GM13976 (cell line): ENCODE measurements around the gene RASGRF1.

Source experiments
- DNase-seq: peaks from one replicate; pipeline ENCODE4 v3.0.0; 2012; ENCODE audit warnings: low spot score
- in situ Hi-C: fragments of 300-500 bp; cut with MboI; formaldehyde crosslinking; loops from one replicate; pipeline ENCODE4 v1.12.0; 2022; ENCODE audit warnings: low sequenced_read_pairs, mixed read lengths, inconsistent platforms; ENCODE audit not compliant: unreplicated experiment
- TF ChIP-seq, protein P1 (sequence below): IDR thresholded peaks from 2 replicates; pipeline ENCODE4 v1.5.1; 2012; ENCODE audit warnings: borderline replicate concordance, mild to moderate bottlenecking; ENCODE audit not compliant: insufficient read depth; ENCODE audit errors: extremely low read depth, missing control alignments, control extremely low read depth

Gene RASGRF1

DNA sequence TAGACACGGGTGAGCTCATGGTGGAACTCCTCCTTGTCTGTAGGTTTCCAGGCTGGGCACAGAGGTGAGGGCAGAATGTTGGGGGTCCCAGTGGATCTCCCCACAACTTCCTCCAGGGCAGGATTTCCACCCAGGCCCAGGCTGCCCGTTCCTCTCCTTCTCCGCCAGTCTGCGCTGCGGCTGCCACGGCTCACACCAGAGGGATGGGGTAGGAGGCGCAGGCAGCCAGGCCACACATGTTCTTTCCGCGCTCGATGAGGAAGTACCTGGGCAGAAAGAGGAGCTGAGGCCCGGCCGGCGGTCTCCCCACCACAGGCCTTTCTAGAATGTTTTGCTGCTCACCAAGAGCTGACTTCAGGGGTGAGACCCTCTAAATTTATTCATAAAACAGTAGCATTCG lies 168.6 kb downstream of the RASGRF1 start:
- in situ Hi-C loops = loop anchor here (5.0 kb wide), 1 partner anchor 105 kb away; no protein-coding TSS in a partner anchor
- no peak for DNase-seq
- TF ChIP-seq, protein P1, sequence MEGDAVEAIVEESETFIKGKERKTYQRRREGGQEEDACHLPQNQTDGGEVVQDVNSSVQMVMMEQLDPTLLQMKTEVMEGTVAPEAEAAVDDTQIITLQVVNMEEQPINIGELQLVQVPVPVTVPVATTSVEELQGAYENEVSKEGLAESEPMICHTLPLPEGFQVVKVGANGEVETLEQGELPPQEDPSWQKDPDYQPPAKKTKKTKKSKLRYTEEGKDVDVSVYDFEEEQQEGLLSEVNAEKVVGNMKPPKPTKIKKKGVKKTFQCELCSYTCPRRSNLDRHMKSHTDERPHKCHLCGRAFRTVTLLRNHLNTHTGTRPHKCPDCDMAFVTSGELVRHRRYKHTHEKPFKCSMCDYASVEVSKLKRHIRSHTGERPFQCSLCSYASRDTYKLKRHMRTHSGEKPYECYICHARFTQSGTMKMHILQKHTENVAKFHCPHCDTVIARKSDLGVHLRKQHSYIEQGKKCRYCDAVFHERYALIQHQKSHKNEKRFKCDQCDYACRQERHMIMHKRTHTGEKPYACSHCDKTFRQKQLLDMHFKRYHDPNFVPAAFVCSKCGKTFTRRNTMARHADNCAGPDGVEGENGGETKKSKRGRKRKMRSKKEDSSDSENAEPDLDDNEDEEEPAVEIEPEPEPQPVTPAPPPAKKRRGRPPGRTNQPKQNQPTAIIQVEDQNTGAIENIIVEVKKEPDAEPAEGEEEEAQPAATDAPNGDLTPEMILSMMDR = no peak

DNA sequence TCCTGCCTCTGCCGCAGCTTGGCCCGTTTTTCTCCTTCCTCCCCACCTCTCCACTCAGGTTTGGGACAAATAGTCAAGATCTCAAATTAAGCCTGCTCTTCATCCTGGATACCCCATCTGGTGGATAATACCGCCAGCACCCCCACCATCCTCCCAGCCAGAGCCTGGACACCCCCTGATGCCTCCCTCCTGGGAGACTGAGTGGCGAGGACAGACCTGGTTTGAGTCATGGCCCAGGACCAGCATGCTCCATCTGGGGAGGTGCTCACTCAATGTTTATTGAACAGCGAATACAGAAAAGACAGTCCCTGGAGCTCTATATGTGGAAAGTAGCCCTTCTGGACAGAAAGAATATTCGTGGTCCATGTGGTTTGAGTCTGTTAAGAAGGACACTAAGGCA lies 169.1 kb downstream of the RASGRF1 start:
- DNase-seq = no peak
- TF ChIP-seq, protein P1 = no peak
- in situ Hi-C loops = loop anchor here (5.0 kb wide), 1 partner anchor 106 kb away; no protein-coding TSS in a partner anchor

- in situ Hi-C loops = no loop called here
- no peak for DNase-seq
- TF ChIP-seq, protein P1 = no peak
Observed at GRCh38 chr15:78917888-78918287, 172.7 kb downstream of the RASGRF1 start.

- TF ChIP-seq, protein P1 = no peak
- DNase-seq = no peak
- in situ Hi-C loops = no loop called here
Observed at GRCh38 chr15:78916088-78916487, 174.5 kb downstream of the RASGRF1 start.

DNA sequence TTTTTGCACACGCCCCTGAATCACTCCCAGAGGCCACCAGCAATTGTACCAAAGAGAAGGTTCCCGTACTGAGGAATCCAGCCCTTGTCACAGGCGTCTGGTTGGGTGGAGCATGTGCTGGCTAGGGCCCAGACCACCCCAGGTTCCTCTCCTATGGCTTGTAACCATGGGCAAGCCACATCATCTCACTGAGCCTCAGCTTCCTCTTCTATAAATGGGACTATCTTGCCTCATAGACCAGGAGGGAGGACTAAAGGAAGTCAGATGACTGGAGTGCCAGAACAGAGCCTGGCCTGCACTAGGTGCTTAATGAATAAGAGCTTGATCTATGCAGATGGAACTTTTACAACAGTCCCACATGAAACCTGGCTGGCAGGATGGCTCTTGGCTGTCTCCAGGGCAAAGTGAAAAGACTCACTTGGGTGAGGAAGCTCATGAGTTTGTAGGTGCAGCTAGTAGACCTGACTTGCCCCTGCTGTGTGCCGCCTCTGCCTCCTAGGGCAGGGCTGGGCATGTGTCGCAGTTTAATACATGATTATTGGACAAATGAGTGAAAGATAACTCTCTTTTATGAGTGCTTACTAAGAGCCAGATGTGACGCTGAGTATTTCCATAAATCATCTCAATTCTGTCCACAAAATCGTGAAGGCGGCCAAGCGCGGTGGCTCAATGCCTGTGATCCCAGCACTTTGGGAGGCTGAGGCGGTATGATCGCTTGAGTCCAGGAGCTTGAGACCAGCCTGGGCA lies 175.1 kb downstream of the RASGRF1 start:
- DNase-seq = no peak
- TF ChIP-seq, protein P1 = no peak
- in situ Hi-C loops = no loop called here

DNA sequence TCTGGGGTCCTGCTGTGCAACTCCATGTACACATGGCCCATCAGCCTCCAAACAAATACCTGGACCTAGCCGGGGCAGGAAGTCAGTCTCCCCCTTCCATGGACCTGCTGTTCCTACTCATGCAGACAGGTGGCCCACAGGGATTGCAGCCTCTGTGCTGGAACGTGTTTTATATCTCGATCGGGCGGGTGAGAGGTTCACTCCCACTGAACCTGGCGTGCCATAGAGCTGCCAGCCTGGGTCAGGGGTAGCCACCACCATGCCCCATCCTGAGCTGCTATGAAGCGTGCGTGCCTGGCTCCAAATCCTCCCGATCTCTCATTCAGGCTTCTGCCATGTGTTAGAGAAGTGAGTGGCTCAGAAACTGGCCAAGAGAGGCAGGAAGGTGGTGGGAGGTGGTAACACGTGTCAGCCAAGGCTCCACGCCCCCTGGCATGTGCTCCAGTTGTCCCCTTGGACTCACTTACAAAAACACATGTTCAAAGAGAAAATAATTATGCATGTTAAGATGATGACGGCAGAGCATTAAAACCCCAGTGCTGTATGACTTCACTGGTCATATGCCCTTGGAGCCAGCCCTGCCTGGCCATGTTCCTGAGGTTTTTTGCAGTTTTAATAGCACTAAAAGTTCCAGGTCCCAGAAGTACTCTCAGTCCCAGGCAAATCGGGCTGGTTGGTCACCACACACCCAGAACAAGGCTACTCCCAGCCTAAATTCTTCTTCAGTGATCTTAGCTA lies 176.4 kb downstream of the RASGRF1 start:
- TF ChIP-seq, protein P1 = no peak
- DNase-seq = no peak
- in situ Hi-C loops = no loop called here
